Measurements from ENCODE around the gene FNDC3A.

Gene FNDC3A

GRCh38 chr13:49026851-49027250, 51.1 kb downstream of the FNDC3A start:
- TF ChIP-seq, protein P1, sequence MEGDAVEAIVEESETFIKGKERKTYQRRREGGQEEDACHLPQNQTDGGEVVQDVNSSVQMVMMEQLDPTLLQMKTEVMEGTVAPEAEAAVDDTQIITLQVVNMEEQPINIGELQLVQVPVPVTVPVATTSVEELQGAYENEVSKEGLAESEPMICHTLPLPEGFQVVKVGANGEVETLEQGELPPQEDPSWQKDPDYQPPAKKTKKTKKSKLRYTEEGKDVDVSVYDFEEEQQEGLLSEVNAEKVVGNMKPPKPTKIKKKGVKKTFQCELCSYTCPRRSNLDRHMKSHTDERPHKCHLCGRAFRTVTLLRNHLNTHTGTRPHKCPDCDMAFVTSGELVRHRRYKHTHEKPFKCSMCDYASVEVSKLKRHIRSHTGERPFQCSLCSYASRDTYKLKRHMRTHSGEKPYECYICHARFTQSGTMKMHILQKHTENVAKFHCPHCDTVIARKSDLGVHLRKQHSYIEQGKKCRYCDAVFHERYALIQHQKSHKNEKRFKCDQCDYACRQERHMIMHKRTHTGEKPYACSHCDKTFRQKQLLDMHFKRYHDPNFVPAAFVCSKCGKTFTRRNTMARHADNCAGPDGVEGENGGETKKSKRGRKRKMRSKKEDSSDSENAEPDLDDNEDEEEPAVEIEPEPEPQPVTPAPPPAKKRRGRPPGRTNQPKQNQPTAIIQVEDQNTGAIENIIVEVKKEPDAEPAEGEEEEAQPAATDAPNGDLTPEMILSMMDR (IDR thresholded peaks at IDR 0.05; ENCODE audit: borderline replicate concordance, control extremely low read depth, extremely low read depth, insufficient read depth, missing control alignments) = no peak
- no peak for DNase-seq (ENCODE audit: low spot score)
- in situ Hi-C loops (cut with MboI; ENCODE audit: low sequenced_read_pairs, unreplicated experiment) = no loop called here

GRCh38 chr13:49029570-49029969, 53.9 kb downstream of the FNDC3A start:
- TF ChIP-seq, protein P1 (IDR thresholded peaks at IDR 0.05; ENCODE audit: borderline replicate concordance, control extremely low read depth, extremely low read depth, insufficient read depth, missing control alignments) = no peak
- DNase-seq (ENCODE audit: low spot score) = no peak
- in situ Hi-C loops (cut with MboI; ENCODE audit: low sequenced_read_pairs, unreplicated experiment) = no loop called here

GRCh38 chr13:49030213-49030612, 54.5 kb downstream of the FNDC3A start:
- TF ChIP-seq, protein P1 (IDR thresholded peaks at IDR 0.05; ENCODE audit: borderline replicate concordance, control extremely low read depth, extremely low read depth, insufficient read depth, missing control alignments) = no peak
- DNase-seq (ENCODE audit: low spot score) = no peak
- in situ Hi-C loops (cut with MboI; ENCODE audit: low sequenced_read_pairs, unreplicated experiment) = no loop called here

DNA sequence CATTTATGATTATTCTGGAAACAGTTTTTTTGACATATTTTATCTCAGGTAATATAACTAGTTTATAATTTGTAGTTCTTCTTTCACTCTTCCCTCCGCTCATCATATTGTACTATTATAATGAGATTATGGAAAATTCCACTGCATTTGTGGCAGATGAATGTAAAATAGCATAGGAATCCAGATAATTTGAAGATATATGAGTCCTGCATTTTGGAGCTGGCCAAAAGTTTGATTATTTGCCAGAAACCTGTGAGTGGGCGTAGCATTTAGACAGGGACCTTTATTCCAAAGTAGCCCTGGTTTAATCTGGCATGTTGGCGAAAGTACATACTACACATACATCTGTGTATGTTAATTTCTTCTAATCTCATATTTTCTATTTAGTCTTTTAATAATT, 65.2 kb downstream of the FNDC3A start:
- no peak for DNase-seq (ENCODE audit: low spot score)
- in situ Hi-C loops (cut with MboI; ENCODE audit: low sequenced_read_pairs, unreplicated experiment) = no loop called here
- TF ChIP-seq, protein P1 (IDR thresholded peaks at IDR 0.05; ENCODE audit: borderline replicate concordance, control extremely low read depth, extremely low read depth, insufficient read depth, missing control alignments) = no peak

DNA sequence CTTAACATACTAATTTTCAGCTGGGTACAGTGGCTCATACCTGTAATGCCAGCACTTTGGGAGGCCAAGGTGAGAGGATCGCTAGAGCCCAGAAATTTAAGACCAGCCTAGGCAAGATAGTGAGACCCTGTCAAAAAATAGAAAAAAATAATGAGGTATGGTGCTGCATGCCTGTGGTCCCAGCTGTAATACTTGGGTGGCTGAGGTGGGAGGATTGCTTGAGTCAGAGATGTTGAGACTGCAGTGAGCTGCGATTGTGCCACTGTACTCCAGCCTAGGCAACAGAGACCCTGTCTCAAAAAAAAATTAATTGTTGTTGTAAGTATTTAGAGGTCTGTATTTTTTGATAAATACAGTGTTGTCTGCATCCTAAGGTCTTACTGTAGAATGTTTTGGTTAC, 66.8 kb downstream of the FNDC3A start:
- in situ Hi-C loops (cut with MboI; ENCODE audit: low sequenced_read_pairs, unreplicated experiment) = no loop called here
- no peak for DNase-seq (ENCODE audit: low spot score)

DNA sequence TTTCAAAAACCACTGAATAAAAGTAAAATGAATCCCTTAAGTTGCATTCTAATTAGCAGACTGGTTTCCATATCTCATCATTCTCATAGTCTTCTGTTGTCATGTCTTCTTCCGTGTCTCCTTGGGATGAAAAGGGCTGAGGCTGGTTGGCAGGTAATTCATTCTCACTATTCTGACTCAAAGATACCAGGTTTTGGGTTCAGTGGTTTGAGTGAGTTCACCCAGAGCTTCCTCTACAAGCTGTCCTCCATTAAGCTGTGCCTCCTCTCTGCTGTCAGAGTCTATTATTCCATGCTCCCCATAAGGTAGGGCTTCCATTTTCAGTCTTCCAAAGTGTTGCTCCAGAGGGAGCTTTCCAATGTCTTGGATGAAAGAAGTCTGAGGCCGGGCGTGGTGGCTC, 68.3 kb downstream of the FNDC3A start:
- no peak for DNase-seq (ENCODE audit: low spot score)
- TF ChIP-seq, protein P1 (IDR thresholded peaks at IDR 0.05; ENCODE audit: borderline replicate concordance, control extremely low read depth, extremely low read depth, insufficient read depth, missing control alignments) = no peak
- in situ Hi-C loops (cut with MboI; ENCODE audit: low sequenced_read_pairs, unreplicated experiment) = no loop called here

More for the DNA sequence above, 66.8 kb downstream of the FNDC3A start:
- TF ChIP-seq, protein P1 (IDR thresholded peaks at IDR 0.05; ENCODE audit: borderline replicate concordance, control extremely low read depth, extremely low read depth, insufficient read depth, missing control alignments) = no peak

- DNase-seq (ENCODE audit: low spot score) = no peak
- in situ Hi-C loops (cut with MboI; ENCODE audit: low sequenced_read_pairs, unreplicated experiment) = no loop called here
- TF ChIP-seq, protein P1 (IDR thresholded peaks at IDR 0.05; ENCODE audit: borderline replicate concordance, control extremely low read depth, extremely low read depth, insufficient read depth, missing control alignments) = no peak
These were observed 69.1 kb downstream of the FNDC3A start for GRCh38 chr13:49044836-49045235.

Data from GM13976 (cell line).